Panc1 (cell line): ENCODE results near the gene MRPS23. TPM values are rescaled to one million over a fixed set of nuclear protein-coding genes. Genes with fewer than 3 reads are reported as not detected.

Experiments
- ATAC-seq: fragments of 200-7000 bp; cut with Tn5 transposase; 2 replicates; pipeline ENCODE4 v1.9.1; 2020; ENCODE audit warnings: mild to moderate bottlenecking, moderate library complexity
- BruUV-seq: library from RNA; stranded (reverse); fragments of 400-500 nt; replicated peaks from 2 replicates; lab custom pipeline; 2021; lab: Mats Ljungman, UMichigan
- CTCF ChIA-PET: fragments of 300-600 bp; sonication (Branson Sonifier 250); formaldehyde crosslinking; loops from one replicate; lab custom pipeline; 2022; ENCODE audit warnings: antibody characterized with exemption; lab: Charles Lee
- POLR2A ChIA-PET: fragments of 300-600 bp; sonication (Branson Sonifier 250); formaldehyde crosslinking; loops from one replicate; lab custom pipeline; 2022; ENCODE audit warnings: antibody characterized with exemption; lab: Charles Lee
- DNase-seq: peaks from one replicate; pipeline ENCODE4 v3.0.0-alpha.2; 2010; ENCODE audit warnings: low read depth, low spot score
- H3K27ac ChIP-seq: 2 replicates; pipeline ENCODE4 v1.5.1; 2011; ENCODE audit warnings: mild to moderate bottlenecking, low read length, inconsistent platforms
- H3K27me3 ChIP-seq: fragments of 200-500 bp; sonication (Bioruptor generic); 2 replicates; pipeline ENCODE4 v1.6.0; 2014; ENCODE audit warnings: low read length, inconsistent platforms; ENCODE audit not compliant: control insufficient read depth, insufficient read depth
- H3K36me3 ChIP-seq: fragments of 200-500 bp; sonication (Bioruptor generic); 2 replicates; pipeline ENCODE4 v1.5.1; 2014; ENCODE audit warnings: inconsistent platforms, mild to moderate bottlenecking, low read length, moderate library complexity; ENCODE audit not compliant: control insufficient read depth, insufficient read depth
- H3K4me1 ChIP-seq: 2 replicates; pipeline ENCODE4 v1.5.1; 2011; ENCODE audit warnings: inconsistent platforms, mild to moderate bottlenecking, low read length, moderate library complexity; ENCODE audit not compliant: control insufficient read depth, insufficient read depth
- H3K4me3 ChIP-seq, 2 experiments: 2 replicates each; pipeline ENCODE4 v1.5.1; 2011 to 2012; ENCODE audit warnings: low read depth in 2 of 2, low read length in 2 of 2, mild to moderate bottlenecking in 2 of 2, inconsistent platforms in 1 of 2, moderate library complexity in 1 of 2
- H3K9me3 ChIP-seq: fragments of 200-500 bp; sonication (Bioruptor generic); 2 replicates; pipeline ENCODE4 v1.5.1; 2014; ENCODE audit warnings: low read depth, mild to moderate bottlenecking, inconsistent platforms, low read length, moderate library complexity; ENCODE audit not compliant: control insufficient read depth, insufficient read depth
- POLR2AphosphoS5 ChIP-seq: IDR thresholded peaks from 2 replicates; pipeline ENCODE4 v1.6.1; 2012; ENCODE audit warnings: mild to moderate bottlenecking, low read depth, low read length, moderate library complexity
- SIN3A ChIP-seq: IDR thresholded peaks from 2 replicates; pipeline ENCODE4 v1.6.1; 2012; ENCODE audit warnings: low read depth, mild to moderate bottlenecking, low read length, moderate library complexity, borderline replicate concordance; ENCODE audit not compliant: insufficient read depth
- TCF7L2 ChIP-seq: IDR thresholded peaks from 2 replicates; pipeline ENCODE4 v1.6.1; 2011; ENCODE audit warnings: mild to moderate bottlenecking, low read depth, low read length, inconsistent platforms
- in situ Hi-C: cut with HindIII; loops from 2 replicates; pipeline ENCODE4 v1.10.0; 2016; ENCODE audit warnings: low sequenced_read_pairs, low pct_unique_long_range_greater_than_20kb
- intact Hi-C: fragments of 100-400 bp; cut with micrococcal nuclease; formaldehyde crosslinking; loops from one replicate; pipeline ENCODE4 v1.10.0; 2022; ENCODE audit not compliant: unreplicated experiment
- total RNA-seq: library from RNA; stranded (reverse); gene quantifications from one replicate; pipeline ENCODE4 v1.2.1, GENCODE V29; 2021; ENCODE audit not compliant: unreplicated experiment
- TF ChIP-seq, protein P1 (sequence below): fragments of 450-650 bp; IDR thresholded peaks from 2 replicates; pipeline ENCODE4 v1.5.1; 2017; ENCODE audit warnings: mild to moderate bottlenecking
- TF ChIP-seq, protein P2 (sequence below), 2 experiments: IDR thresholded peaks; 2 replicates each; pipeline ENCODE4 v1.6.1; 2011 to 2012; ENCODE audit warnings: low read depth in 2 of 2, control low read depth in 1 of 2, low read length in 1 of 2, mild to moderate bottlenecking in 1 of 2, moderate library complexity in 1 of 2; ENCODE audit not compliant: insufficient read depth in 1 of 2

MRPS23 gene
- total RNA-seq, 1 experiment from 2014 or later: 85.4 TPM

DNA sequence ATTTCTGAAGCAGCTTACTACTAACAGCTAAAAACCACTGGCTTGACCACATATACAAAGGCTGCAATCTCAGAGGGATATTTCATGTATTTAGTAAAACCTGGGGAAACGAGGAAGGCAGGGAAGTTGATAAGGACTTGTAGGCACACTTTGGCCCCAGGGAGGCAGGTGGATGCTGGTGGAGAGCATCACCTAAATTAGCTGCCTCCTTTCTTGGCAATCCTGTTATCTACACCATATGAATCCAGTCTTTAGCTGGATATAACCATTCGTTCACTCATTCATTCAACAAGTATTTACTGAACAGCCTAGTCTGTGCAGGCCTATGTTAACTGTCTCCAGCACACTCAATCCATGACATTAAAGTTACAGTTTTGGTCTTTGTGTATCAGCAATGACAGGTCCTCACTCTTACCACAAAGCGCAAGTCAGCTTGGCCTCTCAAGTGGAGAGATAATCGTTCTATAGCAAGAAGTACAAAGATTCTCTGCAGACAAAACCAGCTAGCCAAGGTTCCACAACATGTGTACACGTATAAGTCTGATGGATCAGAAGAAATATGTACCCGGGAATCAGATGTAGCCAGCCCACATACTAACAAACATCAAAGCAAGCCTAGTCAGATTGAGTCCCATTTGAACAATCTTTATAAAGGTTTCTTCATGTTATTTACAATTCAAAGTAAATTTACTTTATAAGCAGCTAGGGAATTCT, 10.8 kb downstream of the MRPS23 start:
- ChIA-PET POLR2A (interaction anchor here (0.5 kb wide), 1 partner anchor 36 kb away, joined by 4 read pairs; no protein-coding TSS in a partner anchor), CTCF (no interaction called here)
- Histone ChIP-seq H3K4me1 (no peaks in the 10 kb centered on the region; the same call in 1 of the 2 replicates), H3K9me3 (no peaks in the 10 kb centered on the region), H3K36me3 (peaks cover 21% of the 10 kb centered on the region), H3K4me3 (no peak overlapping the region), H3K27me3 (no peaks in the 10 kb centered on the region), H3K27ac (no peak overlapping the region)
- ATAC-seq (no peak), DNase-seq (no peak)
- no peak for TF ChIP-seq TCF7L2
- TF ChIP-seq POLR2AphosphoS5: no peak
- TF ChIP-seq SIN3A: no peak
- TF ChIP-seq, protein P1, sequence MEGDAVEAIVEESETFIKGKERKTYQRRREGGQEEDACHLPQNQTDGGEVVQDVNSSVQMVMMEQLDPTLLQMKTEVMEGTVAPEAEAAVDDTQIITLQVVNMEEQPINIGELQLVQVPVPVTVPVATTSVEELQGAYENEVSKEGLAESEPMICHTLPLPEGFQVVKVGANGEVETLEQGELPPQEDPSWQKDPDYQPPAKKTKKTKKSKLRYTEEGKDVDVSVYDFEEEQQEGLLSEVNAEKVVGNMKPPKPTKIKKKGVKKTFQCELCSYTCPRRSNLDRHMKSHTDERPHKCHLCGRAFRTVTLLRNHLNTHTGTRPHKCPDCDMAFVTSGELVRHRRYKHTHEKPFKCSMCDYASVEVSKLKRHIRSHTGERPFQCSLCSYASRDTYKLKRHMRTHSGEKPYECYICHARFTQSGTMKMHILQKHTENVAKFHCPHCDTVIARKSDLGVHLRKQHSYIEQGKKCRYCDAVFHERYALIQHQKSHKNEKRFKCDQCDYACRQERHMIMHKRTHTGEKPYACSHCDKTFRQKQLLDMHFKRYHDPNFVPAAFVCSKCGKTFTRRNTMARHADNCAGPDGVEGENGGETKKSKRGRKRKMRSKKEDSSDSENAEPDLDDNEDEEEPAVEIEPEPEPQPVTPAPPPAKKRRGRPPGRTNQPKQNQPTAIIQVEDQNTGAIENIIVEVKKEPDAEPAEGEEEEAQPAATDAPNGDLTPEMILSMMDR: no peak
- TF ChIP-seq, protein P2, sequence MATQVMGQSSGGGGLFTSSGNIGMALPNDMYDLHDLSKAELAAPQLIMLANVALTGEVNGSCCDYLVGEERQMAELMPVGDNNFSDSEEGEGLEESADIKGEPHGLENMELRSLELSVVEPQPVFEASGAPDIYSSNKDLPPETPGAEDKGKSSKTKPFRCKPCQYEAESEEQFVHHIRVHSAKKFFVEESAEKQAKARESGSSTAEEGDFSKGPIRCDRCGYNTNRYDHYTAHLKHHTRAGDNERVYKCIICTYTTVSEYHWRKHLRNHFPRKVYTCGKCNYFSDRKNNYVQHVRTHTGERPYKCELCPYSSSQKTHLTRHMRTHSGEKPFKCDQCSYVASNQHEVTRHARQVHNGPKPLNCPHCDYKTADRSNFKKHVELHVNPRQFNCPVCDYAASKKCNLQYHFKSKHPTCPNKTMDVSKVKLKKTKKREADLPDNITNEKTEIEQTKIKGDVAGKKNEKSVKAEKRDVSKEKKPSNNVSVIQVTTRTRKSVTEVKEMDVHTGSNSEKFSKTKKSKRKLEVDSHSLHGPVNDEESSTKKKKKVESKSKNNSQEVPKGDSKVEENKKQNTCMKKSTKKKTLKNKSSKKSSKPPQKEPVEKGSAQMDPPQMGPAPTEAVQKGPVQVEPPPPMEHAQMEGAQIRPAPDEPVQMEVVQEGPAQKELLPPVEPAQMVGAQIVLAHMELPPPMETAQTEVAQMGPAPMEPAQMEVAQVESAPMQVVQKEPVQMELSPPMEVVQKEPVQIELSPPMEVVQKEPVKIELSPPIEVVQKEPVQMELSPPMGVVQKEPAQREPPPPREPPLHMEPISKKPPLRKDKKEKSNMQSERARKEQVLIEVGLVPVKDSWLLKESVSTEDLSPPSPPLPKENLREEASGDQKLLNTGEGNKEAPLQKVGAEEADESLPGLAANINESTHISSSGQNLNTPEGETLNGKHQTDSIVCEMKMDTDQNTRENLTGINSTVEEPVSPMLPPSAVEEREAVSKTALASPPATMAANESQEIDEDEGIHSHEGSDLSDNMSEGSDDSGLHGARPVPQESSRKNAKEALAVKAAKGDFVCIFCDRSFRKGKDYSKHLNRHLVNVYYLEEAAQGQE (IDR thresholded peaks at IDR 0.05; ENCODE audit: insufficient read depth in 1 of 2, low read depth in 2 of 2, low read length in 1 of 2): no peak
- intact Hi-C loops: loop anchor here (10.0 kb wide), 1 partner anchor 56 kb away; no protein-coding TSS in a partner anchor
- no TSS peak for BruUV-seq
- in situ Hi-C loops: no loop called here

DNA sequence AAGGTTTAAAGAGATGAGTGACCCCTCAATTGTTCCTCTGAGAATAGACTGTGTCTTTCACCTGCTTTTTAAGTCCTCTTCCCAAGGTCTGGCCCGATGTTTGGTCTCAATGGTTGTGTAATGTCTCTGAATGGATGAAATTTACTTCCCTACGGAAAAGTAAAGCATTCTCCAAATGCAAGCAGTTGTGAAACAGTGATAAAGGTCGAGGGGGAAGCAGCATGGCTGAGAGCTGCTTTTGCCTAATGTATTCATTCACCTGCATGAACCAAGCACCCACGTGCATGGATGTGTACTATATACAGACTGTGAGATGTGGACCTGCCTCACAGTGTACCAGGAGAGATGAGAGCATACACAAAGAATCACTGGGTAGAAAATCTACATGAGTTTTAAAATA, 11.4 kb downstream of the MRPS23 start:
- in situ Hi-C loops: no loop called here
- ChIA-PET POLR2A (no interaction called here), CTCF (no interaction called here)
- no peak for ATAC-seq
- Histone ChIP-seq H3K27ac (no peak overlapping the region), H3K27me3 (no peaks in the 10 kb centered on the region), H3K9me3 (no peaks in the 10 kb centered on the region), H3K4me1 (peaks cover 3% of the 10 kb centered on the region), H3K4me3 (no peak overlapping the region), H3K36me3 (peaks cover 20% of the 10 kb centered on the region)
- DNase-seq: no peak
- TF ChIP-seq, protein P2 (IDR thresholded peaks at IDR 0.05; ENCODE audit: insufficient read depth in 1 of 2, low read depth in 2 of 2, low read length in 1 of 2): no peak
- TF ChIP-seq TCF7L2 (no peak), POLR2AphosphoS5 (no peak), SIN3A (no peak)
- TF ChIP-seq, protein P1: no peak
- intact Hi-C loops: loop anchor here (10.0 kb wide), 1 partner anchor 56 kb away; no protein-coding TSS in a partner anchor
- no TSS peak for BruUV-seq
